ENCODE results near the gene GREB1.

DNA sequence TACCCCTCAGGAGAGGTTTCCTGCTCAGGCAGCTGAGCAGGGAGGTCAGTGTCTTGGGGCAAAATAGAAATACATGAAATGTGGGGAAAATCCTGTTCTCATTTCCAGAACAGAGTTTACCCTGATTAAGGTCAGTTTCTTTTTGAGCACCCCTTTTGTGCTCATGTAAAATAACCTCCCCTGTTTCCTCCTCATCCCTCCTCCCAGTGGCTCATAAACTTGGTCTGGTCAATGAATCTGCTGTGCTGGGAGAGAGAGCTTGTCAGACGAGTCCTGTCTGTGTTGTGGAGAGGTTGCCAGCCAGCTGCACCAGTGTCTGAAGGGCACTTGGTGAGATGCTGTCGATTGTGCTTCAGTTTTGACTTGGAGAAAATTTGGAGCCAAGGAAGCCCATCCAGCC is 87.6 kb downstream of the GREB1 start:
- TF ChIP-seq, protein P1, sequence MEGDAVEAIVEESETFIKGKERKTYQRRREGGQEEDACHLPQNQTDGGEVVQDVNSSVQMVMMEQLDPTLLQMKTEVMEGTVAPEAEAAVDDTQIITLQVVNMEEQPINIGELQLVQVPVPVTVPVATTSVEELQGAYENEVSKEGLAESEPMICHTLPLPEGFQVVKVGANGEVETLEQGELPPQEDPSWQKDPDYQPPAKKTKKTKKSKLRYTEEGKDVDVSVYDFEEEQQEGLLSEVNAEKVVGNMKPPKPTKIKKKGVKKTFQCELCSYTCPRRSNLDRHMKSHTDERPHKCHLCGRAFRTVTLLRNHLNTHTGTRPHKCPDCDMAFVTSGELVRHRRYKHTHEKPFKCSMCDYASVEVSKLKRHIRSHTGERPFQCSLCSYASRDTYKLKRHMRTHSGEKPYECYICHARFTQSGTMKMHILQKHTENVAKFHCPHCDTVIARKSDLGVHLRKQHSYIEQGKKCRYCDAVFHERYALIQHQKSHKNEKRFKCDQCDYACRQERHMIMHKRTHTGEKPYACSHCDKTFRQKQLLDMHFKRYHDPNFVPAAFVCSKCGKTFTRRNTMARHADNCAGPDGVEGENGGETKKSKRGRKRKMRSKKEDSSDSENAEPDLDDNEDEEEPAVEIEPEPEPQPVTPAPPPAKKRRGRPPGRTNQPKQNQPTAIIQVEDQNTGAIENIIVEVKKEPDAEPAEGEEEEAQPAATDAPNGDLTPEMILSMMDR (IDR thresholded peaks at IDR 0.05; ENCODE audit: low read depth, low read length): no peak
- no peak for TF ChIP-seq EZH2phosphoT487 (IDR thresholded peaks at IDR 0.05; ENCODE audit: low read depth)

Data from OCI-LY3 (cell line).